ENCODE data around the gene MGAT4A.
"Not testable (repeated sequence)": the region's sequence is repeated elsewhere in the genome, so short reads cannot be mapped to it uniquely, and the experiment has no call there.

The MGAT4A gene

DNA sequence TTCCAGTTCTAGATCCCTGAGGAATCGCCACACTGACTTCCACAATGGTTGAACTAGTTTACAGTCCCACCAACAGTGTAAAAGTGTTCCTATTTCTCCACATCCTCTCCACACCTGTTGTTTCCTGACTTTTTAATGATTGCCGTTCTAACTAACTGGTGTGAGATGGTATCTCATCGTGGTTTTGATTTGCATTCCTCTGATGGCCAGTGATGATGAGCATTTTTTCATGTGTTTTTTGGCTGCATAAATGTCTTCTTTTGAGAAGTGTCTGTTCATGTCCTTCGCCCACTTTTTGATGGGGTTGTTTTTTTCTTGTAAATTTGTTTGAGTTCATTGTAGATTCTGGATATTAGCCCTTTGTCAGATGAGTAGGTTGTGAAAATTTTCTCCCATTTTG lies 136.3 kb downstream of the MGAT4A start:
- DNase-seq, result not testable (repeated sequence)

DNA sequence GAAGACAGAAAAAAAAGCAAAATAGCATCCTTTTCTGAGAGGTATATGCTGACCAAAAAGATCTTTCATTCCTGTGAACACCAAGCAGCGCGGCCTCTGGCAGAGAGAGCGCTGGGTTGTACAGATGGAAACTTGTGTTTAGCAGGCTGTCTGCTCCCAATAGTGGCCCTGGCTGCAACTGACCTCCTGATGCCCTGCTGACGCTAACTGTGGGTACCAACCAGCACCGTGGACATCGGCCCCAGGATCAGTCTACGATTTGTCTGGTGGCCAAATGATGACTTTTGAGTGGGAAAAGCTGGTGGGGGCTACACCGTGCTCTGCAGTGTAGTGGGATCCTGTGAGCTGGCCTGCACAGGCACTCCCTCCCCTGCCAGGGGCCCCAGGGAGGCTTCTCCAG lies 138.4 kb downstream of the MGAT4A start:
- DNase-seq, result no peak

DNA sequence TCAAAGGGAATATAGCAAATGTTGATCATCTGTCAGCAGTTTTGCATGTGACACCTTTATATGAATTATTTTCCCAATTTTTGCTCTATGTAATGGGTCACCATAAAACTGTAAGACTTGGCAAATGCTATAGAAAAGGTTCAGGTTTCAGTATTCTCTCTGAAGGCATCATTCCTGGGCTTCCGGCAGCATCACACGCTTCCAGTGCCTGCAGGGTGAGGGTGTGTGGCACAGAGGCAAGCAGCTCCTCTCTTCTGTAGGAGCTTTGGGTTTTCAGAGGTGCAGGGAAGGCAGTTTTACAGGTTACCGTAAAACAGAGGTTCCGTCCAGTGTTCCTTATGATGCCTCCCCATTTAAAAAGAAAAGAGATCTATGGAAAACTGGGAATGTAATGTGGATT lies 141.4 kb downstream of the MGAT4A start:
- DNase-seq, result no peak

DNA sequence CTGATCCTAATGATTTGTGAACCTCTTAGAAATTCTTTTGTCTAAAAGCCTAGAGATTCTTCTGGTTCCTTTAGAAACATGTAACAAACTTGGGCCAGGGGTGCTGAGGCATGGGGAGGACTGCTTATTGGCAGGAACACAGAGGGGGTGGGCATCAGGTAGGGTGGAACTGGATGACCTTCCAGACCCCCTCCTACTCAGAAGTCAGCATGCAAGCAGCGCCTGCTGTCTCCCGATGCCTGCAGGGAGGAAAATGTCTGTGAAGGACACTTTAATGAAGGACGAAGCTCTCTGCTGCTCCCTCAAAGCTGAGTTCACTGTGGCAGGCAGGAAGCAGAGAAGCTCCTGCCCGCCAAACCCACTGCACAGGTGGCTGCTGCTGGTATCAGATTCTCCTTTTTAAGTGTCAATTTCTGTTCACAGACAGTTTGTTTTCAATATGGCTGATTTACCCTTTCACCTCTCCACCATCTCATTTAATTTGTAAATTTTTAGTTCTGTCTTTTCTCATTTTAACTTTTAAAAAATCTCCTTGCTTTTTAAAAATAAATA lies 142.0 kb downstream of the MGAT4A start:
- no peak for DNase-seq

DNA sequence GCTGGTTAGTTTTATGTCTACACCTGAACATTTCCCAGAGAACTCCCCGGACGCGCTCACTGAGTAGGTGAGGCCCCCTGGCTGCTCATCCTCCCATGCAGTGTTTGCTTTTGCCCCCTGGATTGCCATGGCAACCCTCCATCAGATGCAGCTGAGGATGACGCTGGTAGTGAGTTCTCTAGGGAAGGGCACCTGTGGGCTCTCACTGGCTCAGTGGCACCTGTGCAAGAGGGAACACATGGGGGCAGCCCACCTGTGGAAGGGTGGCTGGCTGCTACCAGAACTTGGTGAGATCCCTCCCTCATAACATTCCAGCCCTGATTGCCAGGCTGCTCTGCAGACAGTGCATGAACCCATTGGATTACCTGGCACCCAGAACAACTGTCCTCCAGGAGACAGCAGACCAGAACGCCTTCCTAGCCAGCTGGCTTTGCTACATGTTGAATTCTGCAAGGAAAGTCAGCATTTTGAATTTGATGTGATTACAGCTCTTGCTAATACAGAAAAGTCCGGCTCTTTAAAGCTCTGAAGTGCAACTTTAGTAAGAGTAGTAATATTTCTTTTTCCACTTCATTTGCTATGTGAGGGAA lies 144.3 kb downstream of the MGAT4A start:
- DNase-seq, result no peak

DNA sequence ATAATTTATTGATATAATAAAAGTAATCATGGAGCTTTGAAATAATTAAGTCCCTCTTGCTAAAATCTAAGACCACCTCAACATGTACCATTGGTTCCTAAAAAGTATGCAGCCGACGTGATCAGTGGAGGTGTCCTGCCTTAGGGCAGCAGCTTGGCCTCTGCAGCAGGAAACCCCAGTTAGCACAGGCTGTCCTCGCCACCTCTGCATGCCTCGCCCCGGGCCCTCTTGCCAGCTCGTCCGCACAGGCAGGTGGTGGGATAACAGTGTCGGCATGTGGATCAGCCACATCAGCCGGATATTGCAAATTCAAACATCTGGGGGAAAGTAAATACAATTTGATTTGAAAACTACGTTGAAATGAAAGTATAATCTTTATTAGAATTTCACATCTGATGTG lies 145.5 kb downstream of the MGAT4A start:
- no peak for DNase-seq

DNA sequence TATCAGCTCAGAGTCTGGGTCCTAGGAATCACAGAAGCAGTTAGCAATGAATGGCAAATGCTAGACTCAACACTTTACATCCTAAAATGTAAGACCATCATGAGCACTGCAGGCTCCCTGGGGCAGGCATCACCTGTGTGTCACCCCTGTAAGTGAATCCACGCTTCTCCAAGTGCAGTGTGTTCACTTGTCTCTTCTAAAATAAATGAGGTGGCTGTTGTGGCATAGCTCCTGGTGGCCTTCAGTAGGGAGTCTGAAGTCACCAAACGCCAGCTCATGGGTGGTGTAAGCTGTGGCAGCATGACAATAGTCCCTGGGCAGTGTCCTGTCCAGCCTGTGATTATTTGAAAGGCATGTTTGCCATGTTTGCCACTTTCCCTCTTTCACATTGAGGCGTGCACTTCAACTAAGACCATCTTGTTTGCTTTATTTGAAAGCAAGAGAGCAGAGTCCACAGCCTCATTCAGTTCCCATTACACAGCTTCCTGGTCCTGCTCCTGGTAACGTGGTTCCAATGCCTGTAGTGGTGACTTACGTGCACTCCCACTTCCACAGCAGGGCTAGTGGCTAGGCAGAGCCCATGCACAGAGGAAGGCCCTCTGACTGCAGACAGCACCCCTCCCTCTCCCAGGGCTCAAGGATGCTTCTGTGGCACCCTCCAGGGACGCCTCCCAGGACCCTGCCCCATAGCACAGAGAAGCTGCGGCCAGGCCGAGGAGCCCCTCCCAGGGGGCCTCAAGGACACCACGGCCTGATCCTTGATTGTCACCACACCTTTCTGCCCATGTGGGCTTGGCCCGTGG lies 146.9 kb downstream of the MGAT4A start:
- DNase-seq, result no peak

DNA sequence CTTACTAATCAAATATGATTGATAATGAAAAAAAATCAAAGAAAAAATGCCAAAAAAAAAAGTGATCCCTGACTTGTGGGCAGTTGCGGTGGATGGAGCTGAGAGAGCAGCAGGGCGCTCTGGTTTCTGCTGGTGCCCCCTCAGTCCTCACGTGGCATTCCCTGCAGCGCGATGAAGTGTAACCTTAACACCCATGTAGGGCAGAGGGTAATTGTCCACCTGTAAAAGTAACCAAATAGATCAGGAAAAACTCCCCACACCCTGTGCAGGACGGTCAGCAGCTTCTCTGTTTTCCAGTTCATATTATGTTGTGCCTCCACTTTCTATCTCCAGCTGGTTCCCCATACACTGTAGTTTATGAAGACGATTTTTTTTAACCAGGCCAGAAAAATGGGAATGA lies 147.7 kb downstream of the MGAT4A start:
- DNase-seq, result no peak

DNA sequence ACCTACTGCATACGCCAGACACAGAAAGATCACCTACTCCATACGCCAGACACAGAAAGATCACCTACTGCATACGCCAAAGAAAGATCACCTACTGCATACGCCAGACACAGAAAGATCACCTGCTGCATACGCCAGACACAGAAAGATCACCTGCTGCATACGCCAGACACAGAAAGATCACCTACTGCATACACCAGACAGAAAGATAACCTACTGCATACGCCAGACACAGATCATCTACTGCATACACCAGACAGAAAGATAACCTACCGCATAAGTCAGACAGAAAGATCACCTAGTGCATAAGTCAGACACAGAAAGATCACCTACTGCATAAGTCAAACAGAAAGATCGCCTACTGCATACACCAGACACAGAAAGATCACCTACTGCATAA lies 148.4 kb downstream of the MGAT4A start:
- no peak for DNase-seq

DNA sequence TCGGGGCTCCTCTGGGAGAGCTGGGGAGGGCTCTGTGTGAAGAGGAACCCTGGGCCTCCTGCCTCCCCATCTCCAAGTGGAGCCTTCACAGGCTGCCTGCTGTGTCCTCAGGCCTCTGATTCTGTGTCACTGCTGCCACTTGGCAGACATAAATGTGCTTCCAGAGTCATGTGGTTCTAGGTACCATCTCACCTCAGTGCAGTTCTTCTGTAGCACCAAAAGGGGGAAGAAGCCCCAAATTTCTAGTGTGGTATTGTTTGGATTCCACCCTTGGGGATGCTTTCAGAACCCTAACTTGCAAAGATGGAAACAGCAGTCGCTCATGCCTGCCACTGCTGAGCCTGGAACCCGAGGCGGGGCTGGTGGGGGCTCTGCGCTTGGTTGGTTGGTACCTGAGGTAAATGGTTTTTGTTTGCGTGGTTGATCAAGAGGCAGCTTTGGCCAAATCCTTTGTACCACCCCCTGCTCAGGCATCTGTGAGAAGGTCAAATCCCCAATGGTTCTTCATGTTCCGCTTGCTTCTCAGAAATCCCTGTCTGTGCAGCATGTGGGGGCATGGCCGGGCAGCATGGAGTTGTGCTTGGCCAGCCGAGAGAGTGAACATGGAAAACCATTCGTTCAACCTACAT lies 150.2 kb downstream of the MGAT4A start:
- no peak for DNase-seq

DNA sequence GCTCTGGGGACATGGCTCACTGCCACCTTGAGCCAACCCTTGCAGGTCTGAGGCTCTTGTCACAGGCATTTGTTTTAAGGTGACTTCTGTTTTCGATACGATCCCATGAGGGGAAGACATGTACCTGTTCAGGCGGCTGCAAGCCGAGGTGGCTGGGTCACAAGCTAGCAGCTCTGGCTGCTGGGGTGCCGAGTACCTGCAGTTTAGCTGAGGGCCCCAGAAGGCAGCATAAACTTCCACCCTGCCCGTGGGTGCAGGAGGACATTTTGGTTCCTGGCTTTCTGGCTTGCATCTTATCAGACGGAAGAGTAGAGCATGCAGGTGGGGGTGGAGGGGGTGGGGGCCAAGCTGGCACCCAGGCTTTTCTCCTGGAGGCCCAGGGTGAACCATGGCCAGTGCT lies 151.0 kb downstream of the MGAT4A start:
- DNase-seq, result no peak

DNA sequence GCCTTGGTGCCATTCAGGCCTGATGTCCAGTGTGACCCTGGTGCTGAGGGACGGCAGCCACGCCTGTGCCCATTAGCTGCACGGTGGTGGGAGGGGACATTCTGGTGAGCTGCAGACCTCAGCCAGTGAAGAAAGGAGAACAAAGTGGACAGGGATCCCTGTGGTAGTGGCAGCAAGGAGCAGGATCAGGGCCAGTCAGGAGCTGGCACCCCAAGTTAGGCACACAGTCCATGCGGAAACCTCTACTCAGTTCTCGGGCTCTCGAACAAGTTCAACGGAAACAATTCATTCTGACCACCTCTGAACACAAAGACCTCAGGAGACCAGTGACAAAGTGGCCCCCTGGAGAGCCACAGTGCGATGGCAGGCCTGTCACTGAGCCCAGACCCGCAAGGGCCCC lies 152.7 kb downstream of the MGAT4A start:
- DNase-seq, result no peak

DNA sequence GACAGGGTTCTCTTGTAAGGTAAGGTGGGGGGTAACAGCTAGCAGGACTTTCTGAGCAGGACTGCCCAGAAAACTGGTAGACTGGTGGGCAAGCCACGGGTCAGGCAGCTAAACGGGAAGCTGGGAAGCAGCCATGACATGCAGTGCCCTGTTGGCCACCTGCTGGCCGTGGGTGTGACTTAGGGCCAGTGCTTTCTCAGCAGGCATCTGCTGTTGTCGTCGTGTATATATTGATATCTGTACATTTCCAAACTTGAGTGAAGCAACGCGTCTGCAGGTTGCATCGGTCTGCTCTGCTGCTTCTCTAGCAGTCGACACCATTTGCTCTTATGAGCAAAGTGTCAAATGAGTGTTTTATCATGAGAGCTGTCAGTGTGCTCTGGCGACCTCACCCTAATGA lies 153.6 kb downstream of the MGAT4A start:
- DNase-seq, result no peak

DNA sequence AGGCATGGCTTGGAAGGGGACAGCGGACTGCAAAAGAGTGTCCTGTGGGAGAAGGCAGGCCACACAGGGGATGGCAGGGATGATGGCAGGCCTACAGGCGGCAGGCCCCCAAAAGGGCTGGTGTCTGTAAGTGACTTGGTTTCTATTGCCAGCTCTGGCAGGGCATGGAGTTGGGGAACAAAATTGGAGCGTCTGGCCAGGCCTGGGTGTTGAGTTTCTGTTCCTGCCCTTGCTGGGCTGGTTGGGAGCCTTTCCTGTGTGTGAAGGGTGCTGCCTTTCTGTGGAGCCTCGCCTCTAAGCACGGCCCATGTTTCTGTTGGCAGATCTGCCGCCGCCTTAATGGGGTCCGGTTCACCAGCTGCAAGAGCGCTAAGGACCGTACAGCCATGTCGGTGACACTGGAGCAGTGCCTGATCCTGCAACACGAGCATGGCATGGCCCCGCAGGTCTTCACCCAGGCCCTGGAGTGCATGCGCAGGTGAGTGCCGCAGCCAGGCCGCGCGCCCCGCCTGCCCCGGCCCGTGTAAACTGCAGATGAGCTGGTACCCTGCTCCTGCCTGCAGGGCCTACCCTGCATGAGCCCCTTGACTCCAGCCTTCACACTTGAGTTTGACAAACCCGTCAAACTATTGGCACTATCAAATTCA lies 154.1 kb downstream of the MGAT4A start:
- DNase-seq, result no peak

DNA sequence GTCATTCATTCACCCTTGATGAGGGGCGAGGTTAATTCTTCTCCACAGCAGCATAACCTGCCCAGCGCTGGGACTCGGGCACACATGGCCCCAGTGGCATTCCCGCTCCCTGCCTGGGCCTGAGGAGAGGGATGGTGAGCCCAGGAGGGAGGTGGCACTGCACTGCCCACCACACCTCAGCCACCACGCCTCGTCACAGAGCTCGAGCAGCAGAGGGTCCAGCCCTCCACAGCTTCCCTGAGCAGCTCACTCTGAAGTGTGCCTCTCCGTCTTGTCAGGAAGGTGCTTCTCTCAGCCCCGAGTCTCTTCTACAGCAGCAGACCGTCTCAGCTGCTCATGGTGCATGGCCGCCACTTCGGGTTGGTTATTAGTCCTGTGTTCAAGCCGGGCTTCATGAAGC lies 157.5 kb downstream of the MGAT4A start:
- DNase-seq, result no peak

DNA sequence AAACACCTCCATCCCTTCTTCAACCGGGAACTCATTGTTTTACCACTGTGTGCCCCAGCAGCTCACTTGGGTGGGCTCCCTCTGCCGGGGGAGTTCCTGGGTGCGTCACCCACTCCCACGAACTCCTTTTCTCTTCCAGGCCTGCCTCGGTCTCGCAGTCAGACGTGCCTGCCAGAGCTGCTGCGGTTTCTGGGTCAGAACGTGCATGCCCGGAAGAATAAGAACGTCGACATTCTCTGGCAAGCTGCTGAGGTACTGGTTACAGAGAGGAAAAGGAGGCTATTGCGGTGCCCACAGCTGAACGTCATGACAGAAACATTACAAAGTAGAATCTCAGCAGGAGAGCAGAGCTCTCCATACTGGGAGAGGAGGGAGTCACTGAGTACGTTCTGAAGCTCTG lies 158.3 kb downstream of the MGAT4A start:
- DNase-seq, result no peak

DNA sequence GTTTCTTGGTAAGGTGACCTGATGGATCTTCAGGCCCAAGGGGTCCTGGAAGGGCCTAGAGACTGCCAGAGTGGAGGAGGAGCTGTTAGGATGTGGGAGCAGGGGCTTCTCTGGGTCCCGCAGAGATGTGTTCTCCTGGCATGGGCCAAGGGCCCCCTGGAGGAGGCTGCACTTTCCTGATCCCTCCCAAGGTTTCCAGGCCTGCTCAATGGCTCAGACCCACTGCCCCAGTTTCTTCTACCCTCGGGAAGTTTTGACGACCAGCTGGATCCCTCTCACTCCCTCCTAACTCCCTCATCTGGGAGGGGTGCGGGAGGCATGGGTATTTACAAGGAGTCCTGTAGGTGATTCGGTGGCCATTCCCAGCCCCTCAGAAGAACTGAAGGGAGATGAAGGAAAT lies 158.7 kb downstream of the MGAT4A start:
- DNase-seq, result no peak

DNA sequence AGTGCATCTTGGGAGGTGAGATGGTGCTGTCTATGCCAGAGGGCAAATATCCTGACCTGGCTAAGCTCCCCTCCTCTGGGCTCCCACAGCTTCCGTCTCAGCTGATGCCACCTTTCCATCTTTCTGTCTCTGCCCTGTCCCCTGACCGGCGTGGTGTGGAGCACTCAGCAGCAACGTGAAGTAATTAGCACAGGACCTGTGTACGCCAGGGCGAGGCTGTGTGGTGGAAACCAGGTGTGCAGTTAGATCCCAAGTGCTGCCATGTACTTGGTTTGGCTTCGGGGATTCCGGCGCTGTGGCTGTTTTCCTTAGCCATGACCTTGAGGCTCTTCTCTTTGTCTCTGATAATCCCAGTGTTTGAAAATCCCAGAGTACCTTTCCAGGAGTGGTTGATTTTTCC lies 159.1 kb downstream of the MGAT4A start:
- no peak for DNase-seq

DNA sequence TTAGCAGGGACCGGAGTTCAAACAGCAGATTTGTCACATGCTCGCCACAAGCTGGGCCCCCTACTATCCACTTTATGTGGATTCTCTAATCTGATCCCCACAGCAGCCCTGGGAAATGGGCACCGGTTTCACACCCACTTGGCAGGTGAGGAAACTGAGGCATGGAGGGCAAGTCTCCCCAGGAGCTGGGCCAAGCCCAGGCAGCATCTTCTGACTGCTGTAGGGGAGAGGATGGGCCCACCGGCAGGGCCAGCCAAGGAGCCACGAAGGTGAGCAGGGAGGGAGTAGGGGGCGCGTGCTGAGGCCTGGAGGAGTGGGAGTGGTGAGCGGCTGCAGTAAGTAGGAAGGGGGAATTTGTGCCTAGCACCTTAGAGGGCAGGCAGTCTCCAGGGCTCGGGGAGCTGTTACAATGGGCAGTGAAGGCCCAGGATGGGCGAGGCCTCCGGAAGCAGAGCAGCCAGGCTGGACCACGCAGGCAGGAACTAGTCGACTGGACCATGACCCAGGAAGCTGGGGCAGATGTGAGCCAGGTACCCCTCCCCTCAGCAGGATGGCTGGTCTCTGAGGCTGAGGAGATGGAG lies 159.7 kb downstream of the MGAT4A start:
- no peak for DNase-seq

DNA sequence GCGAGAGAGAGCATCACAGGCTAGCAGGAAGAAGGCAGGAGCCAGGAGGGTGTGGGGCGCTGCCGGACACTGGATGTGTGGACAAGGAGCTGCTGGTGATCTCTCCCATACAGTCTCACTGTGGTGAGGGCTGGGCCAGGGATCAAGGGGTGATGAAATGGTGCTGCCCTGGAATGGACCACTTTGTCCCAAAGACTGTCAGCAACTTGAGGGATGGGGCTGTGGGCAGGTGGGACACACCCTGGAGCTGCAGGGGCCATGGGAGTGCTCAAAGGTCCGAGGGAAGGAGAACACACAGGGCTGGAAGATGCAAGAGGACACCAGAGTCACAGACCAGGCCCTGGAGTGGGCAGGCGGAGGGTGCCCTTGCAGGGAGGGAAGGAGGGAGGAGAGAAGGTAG lies 160.6 kb downstream of the MGAT4A start:
- no peak for DNase-seq

DNA sequence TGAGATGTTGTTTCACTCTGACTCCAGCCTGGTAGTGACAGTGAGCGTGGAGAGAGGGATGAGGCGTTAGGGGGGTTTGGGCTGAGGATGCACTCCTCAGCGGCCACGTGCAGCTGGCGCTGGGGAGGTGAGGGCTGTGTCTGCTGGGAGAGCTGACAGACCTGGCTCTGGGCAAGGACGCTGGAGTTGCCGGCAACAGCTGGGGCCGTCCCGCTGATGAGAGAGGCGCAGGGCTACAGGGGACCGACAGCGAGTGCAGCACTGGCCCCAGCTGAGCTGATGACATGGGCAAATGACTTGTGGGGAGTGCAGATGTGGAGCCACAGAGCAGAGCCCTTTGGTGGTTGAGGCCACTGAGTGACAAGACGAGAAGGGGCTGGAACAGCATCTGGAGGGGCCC lies 161.0 kb downstream of the MGAT4A start:
- no peak for DNase-seq

DNA sequence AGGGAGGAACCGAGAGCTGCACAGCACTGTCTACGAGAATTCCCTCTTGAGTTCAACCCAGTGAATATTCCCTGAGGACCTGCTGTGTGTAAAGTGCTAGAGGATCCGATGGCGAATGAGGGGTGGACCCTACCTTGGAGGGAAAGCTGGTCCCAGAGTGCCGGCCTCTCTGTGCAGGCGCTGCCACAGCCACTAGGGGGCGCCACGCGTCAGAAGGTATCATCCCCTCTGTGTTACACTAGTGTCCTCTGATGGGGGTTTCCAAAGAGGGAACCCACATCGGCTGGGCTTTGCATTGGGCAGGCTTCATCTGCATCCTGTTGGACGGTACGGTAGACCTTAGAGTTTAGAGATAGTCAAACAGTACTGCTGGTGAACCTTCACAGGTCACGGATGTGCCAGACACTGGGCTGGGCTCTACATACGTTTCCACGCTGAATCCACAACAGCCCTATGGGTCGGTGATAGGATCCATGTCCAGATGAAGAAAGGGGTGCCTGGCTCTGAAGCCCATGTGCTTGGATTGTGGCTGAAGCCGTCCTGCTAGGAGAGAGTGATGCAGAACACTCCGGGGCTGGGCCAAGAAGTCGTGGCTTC lies 161.6 kb downstream of the MGAT4A start:
- peak; percentile 29 for DNase-seq
